ENCODE measurements around the gene NIPBL.
"Not testable (repeated sequence)": the region's sequence is repeated elsewhere in the genome, so short reads cannot be mapped to it uniquely, and the experiment has no call there.

Gene NIPBL

GRCh38 chr5:37077146-37077545 is 200.6 kb downstream of the NIPBL start:
- no peaks in the 10 kb centered on the region for H3K27me3 Mint-ChIP-seq (ENCODE audit: low read depth)
- no peak overlapping the region for H3K4me3 Mint-ChIP-seq
- H3K4me1 Mint-ChIP-seq (ENCODE audit: low read depth): no peaks in the 10 kb centered on the region
- H3K9me3 Mint-ChIP-seq: peaks cover 8% of the 10 kb centered on the region
- H3K27ac Mint-ChIP-seq: no peak overlapping the region
- H3K36me3 Mint-ChIP-seq (ENCODE audit: low read depth): peaks cover 10% of the 10 kb centered on the region

- Mint-ChIP-seq H3K36me3 (ENCODE audit: low read depth) (peaks cover 16% of the 10 kb centered on the region), H3K27me3 (ENCODE audit: low read depth) (no peaks in the 10 kb centered on the region), H3K4me1 (ENCODE audit: low read depth) (peaks cover 2% of the 10 kb centered on the region), H3K27ac (no peak overlapping the region), H3K9me3 (peaks cover 8% of the 10 kb centered on the region), H3K4me3 (no peak overlapping the region)
Measured at GRCh38 chr5:37080697-37081096, 204.1 kb downstream of the NIPBL start.

GRCh38 chr5:37082977-37083376 is 206.4 kb downstream of the NIPBL start:
- not testable (repeated sequence) for H3K4me1 Mint-ChIP-seq (ENCODE audit: low read depth); H3K27ac Mint-ChIP-seq; H3K27me3 Mint-ChIP-seq (ENCODE audit: low read depth); H3K4me3 Mint-ChIP-seq; H3K9me3 Mint-ChIP-seq
- H3K36me3 Mint-ChIP-seq (ENCODE audit: low read depth): peaks cover 16% of the 10 kb centered on the region

- H3K4me1 Mint-ChIP-seq (ENCODE audit: low read depth); H3K36me3 Mint-ChIP-seq (ENCODE audit: low read depth); H3K27ac Mint-ChIP-seq: not testable (repeated sequence)
Measured at GRCh38 chr5:37086026-37086425, 209.5 kb downstream of the NIPBL start.

GRCh38 chr5:37086466-37087173 is 210.1 kb downstream of the NIPBL start:
- Mint-ChIP-seq H3K27ac (no peak overlapping the region), H3K4me3 (no peak overlapping the region), H3K9me3 (peaks cover 5% of the 10 kb centered on the region), H3K4me1 (ENCODE audit: low read depth) (peaks cover 5% of the 10 kb centered on the region), H3K27me3 (ENCODE audit: low read depth) (no peaks in the 10 kb centered on the region), H3K36me3 (ENCODE audit: low read depth) (peaks cover 6% of the 10 kb centered on the region)

More at GRCh38 chr5:37086026-37086425, 209.5 kb downstream of the NIPBL start:
- not testable (repeated sequence) for H3K4me3 Mint-ChIP-seq; H3K27me3 Mint-ChIP-seq (ENCODE audit: low read depth); H3K9me3 Mint-ChIP-seq

GRCh38 chr5:37088009-37088408 is 211.4 kb downstream of the NIPBL start:
- H3K9me3 Mint-ChIP-seq: peaks cover 8% of the 10 kb centered on the region
- peaks cover 5% of the 10 kb centered on the region for H3K4me1 Mint-ChIP-seq (ENCODE audit: low read depth)
- no peak overlapping the region for H3K4me3 Mint-ChIP-seq
- no peak overlapping the region for H3K27ac Mint-ChIP-seq
- no peaks in the 10 kb centered on the region for H3K27me3 Mint-ChIP-seq (ENCODE audit: low read depth)
- H3K36me3 Mint-ChIP-seq (ENCODE audit: low read depth): peaks cover 4% of the 10 kb centered on the region

GRCh38 chr5:37090123-37090726 is 213.7 kb downstream of the NIPBL start:
- H3K27me3 Mint-ChIP-seq (ENCODE audit: low read depth): no peaks in the 10 kb centered on the region

GRCh38 chr5:37090781-37091180 is 214.2 kb downstream of the NIPBL start:
- Mint-ChIP-seq H3K36me3 (ENCODE audit: low read depth) (peaks cover 5% of the 10 kb centered on the region), H3K27me3 (ENCODE audit: low read depth) (no peaks in the 10 kb centered on the region), H3K4me3 (no peak overlapping the region), H3K9me3 (peaks cover 17% of the 10 kb centered on the region), H3K27ac (no peak overlapping the region), H3K4me1 (ENCODE audit: low read depth) (peaks cover 9% of the 10 kb centered on the region)

More at GRCh38 chr5:37090123-37090726, 213.7 kb downstream of the NIPBL start:
- H3K4me3 Mint-ChIP-seq: no peak overlapping the region
- H3K9me3 Mint-ChIP-seq: peaks cover 15% of the 10 kb centered on the region
- H3K4me1 Mint-ChIP-seq (ENCODE audit: low read depth): peaks cover 10% of the 10 kb centered on the region
- peaks cover 5% of the 10 kb centered on the region for H3K36me3 Mint-ChIP-seq (ENCODE audit: low read depth)
- H3K27ac Mint-ChIP-seq: no peak overlapping the region

GRCh38 chr5:37093795-37094194 is 217.2 kb downstream of the NIPBL start:
- not testable (repeated sequence) for H3K4me1 Mint-ChIP-seq (ENCODE audit: low read depth); H3K27me3 Mint-ChIP-seq (ENCODE audit: low read depth); H3K27ac Mint-ChIP-seq; H3K4me3 Mint-ChIP-seq
- peaks cover 14% of the 10 kb centered on the region for H3K36me3 Mint-ChIP-seq (ENCODE audit: low read depth)
- H3K9me3 Mint-ChIP-seq: peaks cover 43% of the 10 kb centered on the region

GRCh38 chr5:37099267-37099666 is 222.7 kb downstream of the NIPBL start:
- H3K4me1 Mint-ChIP-seq (ENCODE audit: low read depth): peaks cover 21% of the 10 kb centered on the region
- peaks cover 38% of the 10 kb centered on the region for H3K36me3 Mint-ChIP-seq (ENCODE audit: low read depth)
- H3K27me3 Mint-ChIP-seq (ENCODE audit: low read depth); H3K4me3 Mint-ChIP-seq; H3K27ac Mint-ChIP-seq: not testable (repeated sequence)
- H3K9me3 Mint-ChIP-seq: peaks cover 73% of the 10 kb centered on the region

GRCh38 chr5:37103302-37103701 is 226.7 kb downstream of the NIPBL start:
- peaks cover 39% of the 10 kb centered on the region for H3K36me3 Mint-ChIP-seq (ENCODE audit: low read depth)
- H3K9me3 Mint-ChIP-seq: peaks cover 44% of the 10 kb centered on the region
- H3K27me3 Mint-ChIP-seq (ENCODE audit: low read depth): no peaks in the 10 kb centered on the region
- no peak overlapping the region for H3K27ac Mint-ChIP-seq
- peaks cover 13% of the 10 kb centered on the region for H3K4me1 Mint-ChIP-seq (ENCODE audit: low read depth)
- H3K4me3 Mint-ChIP-seq: no peak overlapping the region

GRCh38 chr5:37109338-37109737 is 232.8 kb downstream of the NIPBL start:
- peaks cover 33% of the 10 kb centered on the region for H3K4me1 Mint-ChIP-seq (ENCODE audit: low read depth)
- H3K36me3 Mint-ChIP-seq (ENCODE audit: low read depth): peaks cover 38% of the 10 kb centered on the region
- peak overlapping the region; percentile 5 for H3K27ac Mint-ChIP-seq
- no peaks in the 10 kb centered on the region for H3K27me3 Mint-ChIP-seq (ENCODE audit: low read depth)
- H3K9me3 Mint-ChIP-seq: peaks cover 10% of the 10 kb centered on the region
- no peak overlapping the region for H3K4me3 Mint-ChIP-seq

GRCh38 chr5:37110135-37110534 is 233.6 kb downstream of the NIPBL start:
- Mint-ChIP-seq H3K9me3 (peaks cover 10% of the 10 kb centered on the region), H3K4me1 (ENCODE audit: low read depth) (peaks cover 33% of the 10 kb centered on the region), H3K27ac (peak overlapping the region; percentile 4), H3K4me3 (peak overlapping the region; percentile 27), H3K27me3 (ENCODE audit: low read depth) (no peaks in the 10 kb centered on the region), H3K36me3 (ENCODE audit: low read depth) (peaks cover 39% of the 10 kb centered on the region)

- H3K9me3 Mint-ChIP-seq: peaks cover 10% of the 10 kb centered on the region
- H3K4me3 Mint-ChIP-seq: peak overlapping the region; percentile 46
- H3K27me3 Mint-ChIP-seq (ENCODE audit: low read depth): no peaks in the 10 kb centered on the region
- H3K27ac Mint-ChIP-seq: peak overlapping the region; percentile 75
- peaks cover 34% of the 10 kb centered on the region for H3K36me3 Mint-ChIP-seq (ENCODE audit: low read depth)
- peaks cover 33% of the 10 kb centered on the region for H3K4me1 Mint-ChIP-seq (ENCODE audit: low read depth)
Measured at GRCh38 chr5:37111426-37112382, 235.1 kb downstream of the NIPBL start.
